SU-DHL-6 (cell line): ENCODE measurements around the gene FSD1.

Source experiments
- H2AFZ ChIP-seq: fragments of 200-600 bp; sonication (generic); 2 replicates; pipeline ENCODE4 v1.6.1; 2014; ENCODE audit warnings: low read depth, mild to moderate bottlenecking, moderate library complexity, mixed read lengths, antibody characterized with exemption, low read length; ENCODE audit not compliant: severe bottlenecking
- H3F3A ChIP-seq: fragments of 200-600 bp; shearing (Covaris generic); 2 replicates; pipeline ENCODE4 v1.6.0; 2016; ENCODE audit warnings: antibody characterized with exemption, mild to moderate bottlenecking; ENCODE audit not compliant: insufficient read depth
- H3K27ac ChIP-seq: fragments of 200-600 bp; sonication (generic); 2 replicates; pipeline ENCODE4 v1.5.1; 2016; ENCODE audit warnings: low read depth, mild to moderate bottlenecking, low read length, moderate library complexity, mixed read lengths
- H3K27me3 ChIP-seq: fragments of 200-600 bp; sonication (generic), shearing (Covaris generic); 2 replicates; pipeline ENCODE4 v1.6.0; 2014; ENCODE audit warnings: mild to moderate bottlenecking, low read length
- H3K36me3 ChIP-seq: fragments of 200-600 bp; sonication (generic); 2 replicates; pipeline ENCODE4 v1.6.1; 2014; ENCODE audit warnings: mild to moderate bottlenecking, low read length, mixed read lengths
- H3K4me2 ChIP-seq: fragments of 300-600, 200-600 bp; shearing (Covaris generic), sonication (generic); 2 replicates; pipeline ENCODE4 v1.6.0; 2014; ENCODE audit warnings: low read length, low read depth, mild to moderate bottlenecking; ENCODE audit not compliant: poor library complexity, severe bottlenecking
- H3K4me3 ChIP-seq: fragments of 200-600 bp; sonication (generic); 2 replicates; pipeline ENCODE4 v1.5.1; 2014; ENCODE audit warnings: antibody characterized with exemption, low read length, mild to moderate bottlenecking, mixed read lengths; ENCODE audit not compliant: insufficient read depth, poor library complexity, severe bottlenecking
- H3K79me2 ChIP-seq: fragments of 200-600 bp; sonication (generic); 2 replicates; pipeline ENCODE4 v1.6.1; 2014; ENCODE audit warnings: mild to moderate bottlenecking, low read length, moderate library complexity; ENCODE audit not compliant: insufficient read depth
- H3K9ac ChIP-seq: fragments of 200-600 bp; sonication (generic); 2 replicates; pipeline ENCODE4 v1.7.0; 2014; ENCODE audit warnings: mild to moderate bottlenecking, low read length
- H3K9me2 ChIP-seq: fragments of 200-600 bp; sonication (generic); replicated peaks from 2 replicates; pipeline ENCODE4 v1.6.1; 2014; ENCODE audit warnings: low read length; ENCODE audit not compliant: insufficient read depth
- H3K9me3 ChIP-seq: fragments of 200-600 bp; sonication (generic); 2 replicates; pipeline ENCODE4 v1.6.1; 2014; ENCODE audit warnings: low read length, mixed read lengths; ENCODE audit not compliant: insufficient read depth
- H4K20me1 ChIP-seq: fragments of 200-600 bp; sonication (generic); 2 replicates; pipeline ENCODE4 v1.6.1; 2014; ENCODE audit warnings: low read depth, mild to moderate bottlenecking, antibody characterized with exemption, low read length, moderate library complexity, mixed read lengths
- CTCF ChIP-seq: fragments of 200-600 bp; sonication (generic); IDR thresholded peaks from one replicate; pipeline ENCODE4 v1.5.1; 2017; ENCODE audit warnings: antibody characterized with exemption, mild to moderate bottlenecking, low read length, moderate library complexity; ENCODE audit not compliant: insufficient read depth, poor library complexity, severe bottlenecking
- EZH2phosphoT487 ChIP-seq: fragments of 200-600 bp; sonication (generic), shearing (Covaris generic); conservative IDR thresholded peaks from 2 replicates; pipeline ENCODE4 v1.6.1; 2018; ENCODE audit warnings: mild to moderate bottlenecking, antibody characterized with exemption, low read length, moderate library complexity, mixed read lengths

FSD1 gene

DNA sequence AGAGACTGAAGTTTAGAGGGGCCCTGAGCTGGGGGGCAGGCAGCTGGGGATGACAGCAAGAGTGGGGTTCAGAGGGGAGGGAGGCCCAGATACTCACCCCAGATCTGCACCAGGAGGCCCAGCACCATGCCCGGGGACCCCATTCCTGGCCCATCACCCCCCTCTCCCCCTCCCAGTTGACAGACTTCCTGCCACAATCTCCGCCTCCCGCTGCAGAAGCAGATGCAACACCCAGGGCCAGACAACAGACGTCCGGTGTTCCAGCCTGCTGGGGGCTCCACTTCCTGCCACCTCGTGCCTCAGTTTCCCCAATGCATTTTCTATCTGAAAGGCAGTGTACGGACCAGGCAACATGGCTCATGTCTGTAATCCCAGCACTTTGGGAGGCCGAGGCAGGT is 2.2 kb upstream of the FSD1 start, which contains the start of gene TMIGD2:
Gene TMIGD2 (minus strand): TSS at position 147 of the 398 bp plus-strand sequence. CDS start 4 bp downstream, at position 143.
- H3K9me3 ChIP-seq, result no peaks in the 10 kb centered on the region
- no peak within 1 kb of the TSS for H3K4me2 ChIP-seq
- H2AFZ ChIP-seq, result no peak within 1 kb of the TSS
- H3K9ac ChIP-seq, result no peak within 1 kb of the TSS
- H3K36me3 ChIP-seq, result no peaks in the 10 kb centered on the region
- no peaks in the 10 kb centered on the region for H3K27me3 ChIP-seq
- TF ChIP-seq CTCF (no peak), EZH2phosphoT487 (no peak)
- no peak within 1 kb of the TSS for H3K4me3 ChIP-seq
- no peaks in the 10 kb centered on the region for H3K9me2 ChIP-seq
- H3K27ac ChIP-seq, result no peak within 1 kb of the TSS
- no peaks in the 10 kb centered on the region for H3K79me2 ChIP-seq
- no peaks in the 10 kb centered on the region for H3F3A ChIP-seq
- no peaks in the 10 kb centered on the region for H4K20me1 ChIP-seq

DNA sequence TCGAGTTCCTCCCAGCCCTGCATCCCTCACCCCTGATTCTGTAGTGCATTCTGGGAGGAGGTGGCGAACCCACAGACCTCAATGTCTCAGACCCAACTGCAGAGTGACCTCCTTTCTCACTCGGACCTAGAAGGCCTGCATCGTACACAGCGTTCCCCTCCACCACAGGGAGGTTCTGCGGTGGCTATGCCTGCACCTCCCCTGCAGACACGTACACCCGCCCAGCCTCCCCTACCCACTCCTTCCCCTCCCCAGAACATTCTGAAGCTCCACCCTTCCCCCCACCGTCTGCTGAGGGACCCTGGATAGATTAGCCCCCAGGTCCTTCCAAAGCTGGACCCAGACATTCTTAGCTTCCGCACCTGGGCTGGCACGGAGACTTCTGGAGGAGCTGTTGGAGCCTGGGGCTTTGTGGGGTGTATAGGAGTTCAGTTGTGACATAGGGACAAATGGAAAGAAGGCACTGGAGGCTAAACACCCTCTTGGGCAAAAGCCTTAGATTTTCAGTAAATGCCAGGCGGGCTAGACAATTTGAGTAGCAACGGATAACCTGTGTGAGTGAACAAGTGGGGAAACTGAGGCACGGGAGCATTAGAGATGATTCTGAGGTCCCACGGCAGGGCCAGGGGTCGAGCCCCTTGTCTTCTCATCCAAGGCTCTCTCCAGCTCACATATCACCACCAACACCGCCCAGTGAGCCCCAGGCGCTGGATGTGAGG is 420 bp upstream of the FSD1 start:
- Histone ChIP-seq H3K9me3 (no peaks in the 10 kb centered on the region), H3K27ac (no peak overlapping the region), H3F3A (no peaks in the 10 kb centered on the region), H3K27me3 (no peaks in the 10 kb centered on the region), H2AFZ (peak overlapping the region; percentile 2), H3K79me2 (no peaks in the 10 kb centered on the region), H3K4me3 (peak overlapping the region; percentile 56), H3K9me2 (no peaks in the 10 kb centered on the region), H3K36me3 (no peaks in the 10 kb centered on the region), H3K9ac (peak overlapping the region; percentile 51; the same call in 1 of the 2 replicates), H4K20me1 (no peaks in the 10 kb centered on the region), H3K4me2 (peak overlapping the region; percentile 31)
- no peak for TF ChIP-seq CTCF
- no peak for TF ChIP-seq EZH2phosphoT487

DNA sequence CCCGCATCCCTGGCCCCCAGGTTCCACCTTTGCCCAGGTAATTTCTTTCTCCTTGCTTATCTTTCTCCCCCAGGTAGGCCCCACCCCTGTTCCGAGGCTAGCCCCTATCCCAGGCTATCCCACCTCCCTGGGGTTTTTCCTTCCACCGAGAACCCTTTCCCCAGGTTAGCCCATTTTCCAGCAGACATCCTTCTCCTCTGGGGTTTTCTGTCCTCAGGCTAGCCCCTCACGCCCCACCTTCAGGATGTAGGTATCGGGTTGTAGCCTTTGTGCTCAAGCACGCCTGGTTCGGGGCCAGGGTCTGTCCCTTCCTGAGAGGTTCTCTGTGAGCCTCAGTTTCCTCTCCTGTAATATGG is 837 bp downstream of the FSD1 start:
- TF ChIP-seq CTCF, result no peak
- TF ChIP-seq EZH2phosphoT487, result no peak
- Histone ChIP-seq H4K20me1 (no peaks in the 10 kb centered on the region), H2AFZ (no peak overlapping the region), H3K27ac (no peak overlapping the region), H3K4me2 (peak overlapping the region; percentile 31), H3K27me3 (no peaks in the 10 kb centered on the region), H3K9ac (no peak overlapping the region), H3K4me3 (no peak overlapping the region), H3K9me3 (no peaks in the 10 kb centered on the region), H3K9me2 (no peaks in the 10 kb centered on the region), H3F3A (no peaks in the 10 kb centered on the region), H3K79me2 (no peaks in the 10 kb centered on the region), H3K36me3 (no peaks in the 10 kb centered on the region)
